Stimulated activated CD4-positive, alpha-beta T cell treated with anti-CD3 and anti-CD28 coated beads, Interleukin-4, amount 100 ng/mL, for 48 hours (primary cell): ENCODE measurements around the gene FIBCD1.
"Not testable (repeated sequence)": the region's sequence is repeated elsewhere in the genome, so short reads cannot be mapped to it uniquely, and the experiment has no call there.

ENCODE experiments used
- DNase-seq, 2 donors: peaks; one replicate each; pipeline ENCODE4 v3.0.0-alpha.2; 2020; ENCODE audit warnings: low read depth in 2 of 2

FIBCD1 gene

GRCh38 chr9:130954925-130955324 lies 15.9 kb upstream of the FIBCD1 start:
- not testable (repeated sequence) for DNase-seq

- DNase-seq = no peak
Observed at GRCh38 chr9:130954317-130954716, 15.3 kb upstream of the FIBCD1 start.

- DNase-seq = no peak
Observed at GRCh38 chr9:130952065-130952762, 13.2 kb upstream of the FIBCD1 start.

- DNase-seq = no peak
Observed at GRCh38 chr9:130950039-130950311, 10.9 kb upstream of the FIBCD1 start.

- no peak for DNase-seq
Observed at GRCh38 chr9:130949188-130950038, 10.4 kb upstream of the FIBCD1 start.

- no peak for DNase-seq
Observed at GRCh38 chr9:130948266-130948665, 9.2 kb upstream of the FIBCD1 start.

GRCh38 chr9:130947618-130948140 lies 8.6 kb upstream of the FIBCD1 start:
- no peak for DNase-seq

GRCh38 chr9:130946766-130947617 lies 7.9 kb upstream of the FIBCD1 start:
- no peak for DNase-seq

- no peak for DNase-seq
Observed at GRCh38 chr9:130945173-130945572, 6.1 kb upstream of the FIBCD1 start.

- no peak for DNase-seq
Observed at GRCh38 chr9:130944510-130945058, 5.5 kb upstream of the FIBCD1 start.

- no peak for DNase-seq
Observed at GRCh38 chr9:130943777-130944176, 4.7 kb upstream of the FIBCD1 start.

- no peak for DNase-seq
Observed at GRCh38 chr9:130943221-130943620, 4.2 kb upstream of the FIBCD1 start.

GRCh38 chr9:130942679-130943078 lies 3.6 kb upstream of the FIBCD1 start:
- DNase-seq = no peak

- no peak for DNase-seq
Observed at GRCh38 chr9:130942084-130942483, 3.0 kb upstream of the FIBCD1 start.

GRCh38 chr9:130940693-130941576 lies 1.9 kb upstream of the FIBCD1 start:
- peak; percentile 66 to 74 for DNase-seq

GRCh38 chr9:130940027-130940549 lies 1.0 kb upstream of the FIBCD1 start:
- no peak for DNase-seq

GRCh38 chr9:130939405-130940026 lies 469 bp upstream of the FIBCD1 start:
- DNase-seq = no peak

- DNase-seq = no peak
Observed at GRCh38 chr9:130938184-130938651, 829 bp downstream of the FIBCD1 start.

GRCh38 chr9:130937146-130938076 lies 1.6 kb downstream of the FIBCD1 start:
- DNase-seq = no peak
